ENCODE results near the gene VTN.
A peak's percentile ranks its signal among the peaks of the same experiment; 100 is the strongest.

Gene VTN

DNA sequence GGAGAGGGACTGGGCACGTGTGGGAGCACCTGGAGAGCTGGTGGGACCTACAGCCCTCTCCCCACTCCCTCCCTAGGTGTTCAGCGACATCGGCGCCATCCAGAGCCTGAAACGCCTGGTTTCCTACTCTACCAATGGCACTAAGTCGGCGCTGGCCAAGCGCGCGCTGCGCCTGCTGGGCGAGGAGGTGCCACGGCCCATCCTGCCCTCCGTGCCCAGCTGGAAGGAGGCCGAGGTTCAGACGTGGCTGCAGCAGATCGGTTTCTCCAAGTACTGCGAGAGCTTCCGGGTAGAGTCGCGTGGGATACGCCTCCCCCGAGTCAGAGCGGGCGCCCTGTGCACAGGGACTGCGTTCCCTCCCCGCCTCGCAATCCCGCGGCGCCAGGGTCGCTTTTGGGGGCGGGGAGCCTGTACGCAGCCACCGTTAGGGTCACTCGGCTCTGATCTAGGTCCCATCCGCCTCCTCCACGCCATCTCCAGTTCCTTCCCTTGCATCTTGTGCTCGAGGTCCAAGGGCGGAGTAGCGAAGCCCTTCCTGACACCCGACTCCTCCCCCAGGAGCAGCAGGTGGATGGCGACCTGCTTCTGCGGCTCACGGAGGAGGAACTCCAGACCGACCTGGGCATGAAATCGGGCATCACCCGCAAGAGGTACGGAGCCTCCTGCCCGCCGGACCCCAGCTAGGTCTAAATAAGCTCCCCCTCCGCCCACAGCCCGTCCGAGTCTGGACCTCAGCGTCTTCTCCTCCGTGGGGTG is 14.4 kb upstream of the VTN start:
- no peak for DNase-seq (ENCODE audit: low read depth in 2 of 2)
- peak overlapping the region in 1 of 2 donors; percentile 17 for H3K4me3 ChIP-seq (replicated peaks in 1 of 2; ENCODE audit: low read depth in 2 of 2, low read length in 2 of 2)
- TF ChIP-seq, protein P1, sequence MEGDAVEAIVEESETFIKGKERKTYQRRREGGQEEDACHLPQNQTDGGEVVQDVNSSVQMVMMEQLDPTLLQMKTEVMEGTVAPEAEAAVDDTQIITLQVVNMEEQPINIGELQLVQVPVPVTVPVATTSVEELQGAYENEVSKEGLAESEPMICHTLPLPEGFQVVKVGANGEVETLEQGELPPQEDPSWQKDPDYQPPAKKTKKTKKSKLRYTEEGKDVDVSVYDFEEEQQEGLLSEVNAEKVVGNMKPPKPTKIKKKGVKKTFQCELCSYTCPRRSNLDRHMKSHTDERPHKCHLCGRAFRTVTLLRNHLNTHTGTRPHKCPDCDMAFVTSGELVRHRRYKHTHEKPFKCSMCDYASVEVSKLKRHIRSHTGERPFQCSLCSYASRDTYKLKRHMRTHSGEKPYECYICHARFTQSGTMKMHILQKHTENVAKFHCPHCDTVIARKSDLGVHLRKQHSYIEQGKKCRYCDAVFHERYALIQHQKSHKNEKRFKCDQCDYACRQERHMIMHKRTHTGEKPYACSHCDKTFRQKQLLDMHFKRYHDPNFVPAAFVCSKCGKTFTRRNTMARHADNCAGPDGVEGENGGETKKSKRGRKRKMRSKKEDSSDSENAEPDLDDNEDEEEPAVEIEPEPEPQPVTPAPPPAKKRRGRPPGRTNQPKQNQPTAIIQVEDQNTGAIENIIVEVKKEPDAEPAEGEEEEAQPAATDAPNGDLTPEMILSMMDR (IDR thresholded peaks at IDR 0.05; ENCODE audit: low read depth, low read length): no peak

GRCh38 chr17:28381141-28381825 is 11.2 kb upstream of the VTN start:
- TF ChIP-seq, protein P1 (IDR thresholded peaks at IDR 0.05; ENCODE audit: low read depth, low read length): no peak
- no peak for DNase-seq (ENCODE audit: low read depth in 2 of 2)
- H3K4me3 ChIP-seq (replicated peaks in 1 of 2; ENCODE audit: low read depth in 2 of 2, low read length in 2 of 2): no peak overlapping the region

DNA sequence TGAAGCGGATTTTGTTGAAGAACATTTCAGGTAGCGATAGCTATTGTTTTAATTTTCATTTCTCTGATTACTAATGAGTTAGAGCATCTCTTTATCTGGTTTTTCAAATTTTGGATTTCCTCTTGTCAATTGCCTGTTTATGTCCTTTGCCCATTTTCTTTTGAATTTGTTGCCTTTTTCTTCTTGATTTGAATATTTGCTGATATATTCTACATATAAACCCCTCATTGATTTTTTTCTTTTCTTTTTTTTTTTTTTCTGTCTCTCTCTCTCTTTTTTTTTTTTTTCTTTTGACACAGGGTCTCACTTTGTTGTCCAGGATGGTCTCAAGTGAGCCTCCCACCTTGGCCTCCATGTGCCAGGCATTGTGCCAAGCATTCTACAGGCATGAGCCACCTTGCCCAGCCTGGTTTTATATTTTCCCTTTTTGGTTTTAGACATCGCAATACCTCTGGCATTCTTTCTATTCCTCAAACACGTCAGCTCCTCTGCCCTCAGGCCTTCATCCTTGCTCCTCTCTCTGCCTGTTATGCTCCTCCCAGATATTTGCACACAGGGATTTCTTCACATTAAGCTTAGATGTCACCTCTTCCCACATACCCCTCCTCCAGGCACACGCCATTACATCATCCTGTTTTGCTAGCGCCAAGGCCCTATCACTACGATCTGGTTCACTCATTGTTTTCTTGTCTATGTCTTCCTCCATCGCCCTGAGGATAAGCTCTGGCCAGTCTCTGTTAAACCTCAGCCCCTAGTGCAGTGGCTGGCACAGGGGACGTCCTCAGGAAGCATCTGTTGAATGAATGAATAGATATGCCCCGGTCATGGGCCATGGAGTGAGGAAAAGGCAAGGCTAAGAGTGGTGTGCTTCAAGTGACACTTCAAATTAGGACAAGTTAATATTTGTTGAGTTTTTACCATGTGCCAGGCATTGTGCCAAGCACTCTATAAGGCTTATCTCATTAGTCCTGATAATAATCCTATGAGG is 10.0 kb upstream of the VTN start:
- H3K4me3 ChIP-seq (replicated peaks in 1 of 2; ENCODE audit: low read depth in 2 of 2, low read length in 2 of 2): no peak overlapping the region
- TF ChIP-seq, protein P1 (IDR thresholded peaks at IDR 0.05; ENCODE audit: low read depth, low read length): no peak
- DNase-seq (ENCODE audit: low read depth in 2 of 2): peak; percentile 47 to 63

DNA sequence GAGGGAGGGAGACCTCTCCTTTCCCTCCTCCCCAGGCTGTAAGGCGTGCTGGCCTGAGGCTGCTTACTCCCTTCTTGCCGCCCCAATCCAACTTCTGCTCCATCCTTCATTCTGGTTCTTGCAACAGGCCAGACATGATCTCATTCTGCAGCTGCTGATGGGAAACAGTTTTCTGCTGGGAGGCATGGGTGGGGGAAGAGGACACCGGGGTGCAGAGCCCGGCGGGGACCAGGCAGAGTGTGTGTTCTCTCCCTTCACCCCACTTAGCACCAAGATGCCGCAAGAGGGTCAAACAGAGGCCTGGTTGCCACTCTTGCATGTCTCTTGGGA is 2.8 kb upstream of the VTN start:
- TF ChIP-seq, protein P1 (IDR thresholded peaks at IDR 0.05; ENCODE audit: low read depth, low read length): no peak
- no peak for DNase-seq (ENCODE audit: low read depth in 2 of 2)
- H3K4me3 ChIP-seq (replicated peaks in 1 of 2; ENCODE audit: low read depth in 2 of 2, low read length in 2 of 2): peak overlapping the region in 1 of 2 donors; percentile 63

GRCh38 chr17:28372203-28372944 is 2.3 kb upstream of the VTN start:
- H3K4me3 ChIP-seq (replicated peaks in 1 of 2; ENCODE audit: low read depth in 2 of 2, low read length in 2 of 2): peak overlapping the region; percentile 41 to 63
- TF ChIP-seq, protein P1 (IDR thresholded peaks at IDR 0.05; ENCODE audit: low read depth, low read length): no peak
- peak; percentile 36 to 39 for DNase-seq (ENCODE audit: low read depth in 2 of 2)

Data from cardiac fibroblast (primary cell).